GM23338 (cell line): ENCODE data around the gene AFAP1. TPM values are rescaled to one million over a fixed set of nuclear protein-coding genes. Genes with fewer than 3 reads are reported as not detected.

Source experiments
- ATAC-seq: fragments of 200-7000 bp; cut with Tn5 transposase; 3 replicates; pipeline ENCODE4 v1.9.1; 2020
- DNase-seq: peaks from one replicate; pipeline ENCODE4 v3.0.0-alpha.2; 2015; ENCODE audit warnings: low spot score
- H2AFZ ChIP-seq: fragments of 200-600 bp; sonication (generic); 2 replicates; pipeline ENCODE4 v1.8.0; 2016; ENCODE audit warnings: antibody characterized with exemption, mild to moderate bottlenecking, moderate library complexity
- H3F3A ChIP-seq: fragments of 200-600 bp; sonication (generic); replicated peaks from 2 replicates; pipeline ENCODE4 v1.8.0; 2017; ENCODE audit warnings: antibody characterized with exemption, mixed run types, low read depth
- H3K27ac ChIP-seq: fragments of 200-600 bp; sonication (generic); 2 replicates; pipeline ENCODE4 v1.6.1; 2016; ENCODE audit warnings: low read depth
- H3K27me3 ChIP-seq: fragments of 200-600 bp; sonication (generic); 2 replicates; pipeline ENCODE4 v1.8.0; 2016; ENCODE audit warnings: mild to moderate bottlenecking, mixed run types, moderate library complexity; ENCODE audit not compliant: insufficient read depth
- H3K36me3 ChIP-seq: fragments of 200-600 bp; sonication (generic); 2 replicates; pipeline ENCODE4 v1.8.0; 2016; ENCODE audit warnings: mild to moderate bottlenecking; ENCODE audit not compliant: insufficient read depth
- H3K4me1 ChIP-seq: fragments of 200-600 bp; sonication (generic); 2 replicates; pipeline ENCODE4 v1.8.0; 2016; ENCODE audit warnings: mild to moderate bottlenecking, moderate library complexity; ENCODE audit not compliant: insufficient read depth
- H3K4me2 ChIP-seq: fragments of 200-600 bp; sonication (generic); 2 replicates; pipeline ENCODE4 v1.7.1; 2017; ENCODE audit warnings: mixed run types
- H3K4me3 ChIP-seq: fragments of 200-600 bp; sonication (generic); 2 replicates; pipeline ENCODE4 v1.6.1; 2016; ENCODE audit warnings: mixed run types
- H3K79me2 ChIP-seq: fragments of 200-600 bp; sonication (generic); replicated peaks from 2 replicates; pipeline ENCODE4 v1.8.0; 2017; ENCODE audit warnings: mild to moderate bottlenecking; ENCODE audit not compliant: insufficient read depth
- H3K9me2 ChIP-seq: fragments of 200-600 bp; sonication (generic); 2 replicates; pipeline ENCODE4 v1.8.0; 2017; ENCODE audit not compliant: insufficient read depth
- H4K20me1 ChIP-seq: fragments of 200-600 bp; sonication (generic); replicated peaks from 2 replicates; pipeline ENCODE4 v1.8.0; 2017; ENCODE audit warnings: mild to moderate bottlenecking; ENCODE audit not compliant: insufficient read depth
- H3K27ac Mint-ChIP-seq: 2 replicates; pipeline ENCODE4 v1.8.0; 2020; ENCODE audit warnings: inconsistent platforms, mild to moderate bottlenecking, moderate library complexity, mixed read lengths
- H3K27me3 Mint-ChIP-seq: 3 replicates; pipeline ENCODE4 v1.8.0; 2022; ENCODE audit warnings: low read depth, mild to moderate bottlenecking, moderate library complexity, mixed read lengths, inconsistent platforms; ENCODE audit not compliant: insufficient read depth, poor library complexity
- H3K36me3 Mint-ChIP-seq: 3 replicates; pipeline ENCODE4 v1.8.0; 2021; ENCODE audit warnings: low read depth, mild to moderate bottlenecking, inconsistent platforms, moderate library complexity, mixed read lengths
- H3K4me1 Mint-ChIP-seq: 3 replicates; pipeline ENCODE4 v1.8.0; 2020; ENCODE audit warnings: mild to moderate bottlenecking, inconsistent platforms, mixed read lengths
- H3K4me3 Mint-ChIP-seq: 3 replicates; pipeline ENCODE4 v1.8.0; 2021; ENCODE audit warnings: moderate library complexity, mild to moderate bottlenecking, inconsistent platforms, mixed read lengths
- H3K9me3 Mint-ChIP-seq: 3 replicates; pipeline ENCODE4 v1.8.0; 2020; ENCODE audit warnings: moderate library complexity, mild to moderate bottlenecking, inconsistent platforms, mixed read lengths
- CREB1 ChIP-seq: fragments of 250-450 bp; sonication (Bioruptor Pico); IDR thresholded peaks from 2 replicates; pipeline ENCODE4 v1.5.0; 2020; ENCODE audit warnings: low read depth, mild to moderate bottlenecking, moderate library complexity
- EZH2 ChIP-seq: fragments of 200-600 bp; sonication (generic); IDR thresholded peaks from one replicate; pipeline ENCODE4 v1.8.0; 2017; ENCODE audit warnings: antibody characterized with exemption, mild to moderate bottlenecking, low read depth; ENCODE audit not compliant: unreplicated experiment
- EZH2phosphoT487 ChIP-seq: fragments of 200-600 bp; sonication (generic); IDR thresholded peaks from one replicate; pipeline ENCODE4 v1.8.1; 2018; ENCODE audit warnings: antibody characterized with exemption; ENCODE audit not compliant: unreplicated experiment
- STAT1 ChIP-seq: IDR thresholded peaks from one replicate; pipeline ENCODE4 v1.6.1; 2016; ENCODE audit warnings: antibody characterized with exemption; ENCODE audit not compliant: unreplicated experiment
- polyA plus RNA-seq: library from polyadenylated mRNA; unstranded; fragments of >200 nt; fragmentation: Nextera tagmentation; extraction: Ambion mirVana; gene quantifications from 2 replicates; pipeline ENCODE4 v1.2.1, GENCODE V29; 2016
- total RNA-seq: library from RNA; depleted of rRNA; stranded (reverse); fragments of >200 nt; shearing (Covaris generic); gene quantifications from 2 replicates; pipeline ENCODE4 v1.2.3, GENCODE V29; 2014
- TF ChIP-seq, protein P1 (sequence below): fragments of 250-450 bp; sonication (Bioruptor Pico); IDR thresholded peaks from 2 replicates; pipeline ENCODE4 v1.5.0; 2020; ENCODE audit warnings: mild to moderate bottlenecking, moderate library complexity
- TF ChIP-seq, protein P2 (sequence below), 2 experiments: fragments of 200-600 bp in 1 of 2; sonication (generic) in 1 of 2; conservative IDR thresholded peaks; 2 replicates each; pipeline versions ENCODE4 v1.5.1 to v1.6.1; 2016 to 2017; ENCODE audit warnings: antibody characterized with exemption in 2 of 2, low read depth in 2 of 2, mild to moderate bottlenecking in 2 of 2, moderate library complexity in 1 of 2

The AFAP1 gene
- total and polyA plus RNA-seq, 2 experiments from 2014 or later: 6.5 to 21.5 TPM

DNA sequence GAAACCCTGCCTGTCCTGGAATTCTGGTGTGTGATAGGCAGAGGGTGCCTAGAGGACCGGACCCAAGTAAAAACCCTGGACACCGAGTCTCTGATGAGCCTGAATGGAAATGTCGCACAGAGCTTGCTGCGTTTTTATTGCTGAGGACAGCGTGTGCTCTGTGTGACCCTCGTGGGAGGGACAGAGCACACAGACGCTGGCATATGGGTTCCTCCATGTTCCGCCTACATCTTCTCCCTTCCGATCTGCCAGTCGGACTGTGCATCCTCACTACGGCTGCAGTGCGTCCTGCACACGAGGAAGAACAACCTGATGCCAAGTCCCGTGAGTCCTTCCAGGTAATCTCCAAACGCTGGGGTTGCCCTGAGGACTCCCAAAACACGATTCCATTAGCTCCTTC is 68.3 kb downstream of the AFAP1 start:
- Histone ChIP-seq H2AFZ (no peak overlapping the region), H3K4me1 (peaks cover 16% of the 10 kb centered on the region; the same call in 1 of the 2 replicates), H3K27ac (no peak overlapping the region), H3K4me2 (no peak overlapping the region), H3K36me3 (no peaks in the 10 kb centered on the region), H3K4me3 (no peak overlapping the region), H3F3A (no peaks in the 10 kb centered on the region), H3K27me3 (no peaks in the 10 kb centered on the region), H4K20me1 (no peaks in the 10 kb centered on the region; the same call in 1 of the 2 replicates), H3K79me2 (peaks cover 29% of the 10 kb centered on the region), H3K9me2 (no peaks in the 10 kb centered on the region)
- DNase-seq (no peak), ATAC-seq (no peak)
- TF ChIP-seq EZH2 (no peak), CREB1 (CRISPR knock-in tag) (no peak), EZH2phosphoT487 (no peak), STAT1 (no peak)
- TF ChIP-seq, protein P1, sequence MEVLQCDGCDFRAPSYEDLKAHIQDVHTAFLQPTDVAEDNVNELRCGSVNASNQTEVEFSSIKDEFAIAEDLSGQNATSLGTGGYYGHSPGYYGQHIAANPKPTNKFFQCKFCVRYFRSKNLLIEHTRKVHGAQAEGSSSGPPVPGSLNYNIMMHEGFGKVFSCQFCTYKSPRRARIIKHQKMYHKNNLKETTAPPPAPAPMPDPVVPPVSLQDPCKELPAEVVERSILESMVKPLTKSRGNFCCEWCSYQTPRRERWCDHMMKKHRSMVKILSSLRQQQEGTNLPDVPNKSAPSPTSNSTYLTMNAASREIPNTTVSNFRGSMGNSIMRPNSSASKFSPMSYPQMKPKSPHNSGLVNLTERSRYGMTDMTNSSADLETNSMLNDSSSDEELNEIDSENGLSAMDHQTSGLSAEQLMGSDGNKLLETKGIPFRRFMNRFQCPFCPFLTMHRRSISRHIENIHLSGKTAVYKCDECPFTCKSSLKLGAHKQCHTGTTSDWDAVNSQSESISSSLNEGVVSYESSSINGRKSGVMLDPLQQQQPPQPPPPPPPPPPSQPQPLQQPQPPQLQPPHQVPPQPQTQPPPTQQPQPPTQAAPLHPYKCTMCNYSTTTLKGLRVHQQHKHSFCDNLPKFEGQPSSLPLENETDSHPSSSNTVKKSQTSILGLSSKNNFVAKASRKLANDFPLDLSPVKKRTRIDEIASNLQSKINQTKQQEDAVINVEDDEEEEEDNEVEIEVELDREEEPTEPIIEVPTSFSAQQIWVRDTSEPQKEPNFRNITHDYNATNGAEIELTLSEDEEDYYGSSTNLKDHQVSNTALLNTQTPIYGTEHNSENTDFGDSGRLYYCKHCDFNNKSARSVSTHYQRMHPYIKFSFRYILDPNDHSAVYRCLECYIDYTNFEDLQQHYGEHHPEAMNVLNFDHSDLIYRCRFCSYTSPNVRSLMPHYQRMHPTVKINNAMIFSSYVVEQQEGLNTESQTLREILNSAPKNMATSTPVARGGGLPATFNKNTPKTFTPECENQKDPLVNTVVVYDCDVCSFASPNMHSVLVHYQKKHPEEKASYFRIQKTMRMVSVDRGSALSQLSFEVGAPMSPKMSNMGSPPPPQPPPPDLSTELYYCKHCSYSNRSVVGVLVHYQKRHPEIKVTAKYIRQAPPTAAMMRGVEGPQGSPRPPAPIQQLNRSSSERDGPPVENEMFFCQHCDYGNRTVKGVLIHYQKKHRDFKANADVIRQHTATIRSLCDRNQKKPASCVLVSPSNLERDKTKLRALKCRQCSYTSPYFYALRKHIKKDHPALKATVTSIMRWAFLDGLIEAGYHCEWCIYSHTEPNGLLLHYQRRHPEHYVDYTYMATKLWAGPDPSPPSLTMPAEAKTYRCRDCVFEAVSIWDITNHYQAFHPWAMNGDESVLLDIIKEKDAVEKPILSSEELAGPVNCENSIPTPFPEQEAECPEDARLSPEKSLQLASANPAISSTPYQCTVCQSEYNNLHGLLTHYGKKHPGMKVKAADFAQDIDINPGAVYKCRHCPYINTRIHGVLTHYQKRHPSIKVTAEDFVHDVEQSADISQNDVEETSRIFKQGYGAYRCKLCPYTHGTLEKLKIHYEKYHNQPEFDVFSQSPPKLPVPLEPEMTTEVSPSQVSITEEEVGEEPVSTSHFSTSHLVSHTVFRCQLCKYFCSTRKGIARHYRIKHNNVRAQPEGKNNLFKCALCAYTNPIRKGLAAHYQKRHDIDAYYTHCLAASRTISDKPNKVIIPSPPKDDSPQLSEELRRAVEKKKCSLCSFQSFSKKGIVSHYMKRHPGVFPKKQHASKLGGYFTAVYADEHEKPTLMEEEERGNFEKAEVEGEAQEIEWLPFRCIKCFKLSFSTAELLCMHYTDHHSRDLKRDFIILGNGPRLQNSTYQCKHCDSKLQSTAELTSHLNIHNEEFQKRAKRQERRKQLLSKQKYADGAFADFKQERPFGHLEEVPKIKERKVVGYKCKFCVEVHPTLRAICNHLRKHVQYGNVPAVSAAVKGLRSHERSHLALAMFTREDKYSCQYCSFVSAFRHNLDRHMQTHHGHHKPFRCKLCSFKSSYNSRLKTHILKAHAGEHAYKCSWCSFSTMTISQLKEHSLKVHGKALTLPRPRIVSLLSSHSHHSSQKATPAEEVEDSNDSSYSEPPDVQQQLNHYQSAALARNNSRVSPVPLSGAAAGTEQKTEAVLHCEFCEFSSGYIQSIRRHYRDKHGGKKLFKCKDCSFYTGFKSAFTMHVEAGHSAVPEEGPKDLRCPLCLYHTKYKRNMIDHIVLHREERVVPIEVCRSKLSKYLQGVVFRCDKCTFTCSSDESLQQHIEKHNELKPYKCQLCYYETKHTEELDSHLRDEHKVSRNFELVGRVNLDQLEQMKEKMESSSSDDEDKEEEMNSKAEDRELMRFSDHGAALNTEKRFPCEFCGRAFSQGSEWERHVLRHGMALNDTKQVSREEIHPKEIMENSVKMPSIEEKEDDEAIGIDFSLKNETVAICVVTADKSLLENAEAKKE: no peak
- TF ChIP-seq, protein P2, sequence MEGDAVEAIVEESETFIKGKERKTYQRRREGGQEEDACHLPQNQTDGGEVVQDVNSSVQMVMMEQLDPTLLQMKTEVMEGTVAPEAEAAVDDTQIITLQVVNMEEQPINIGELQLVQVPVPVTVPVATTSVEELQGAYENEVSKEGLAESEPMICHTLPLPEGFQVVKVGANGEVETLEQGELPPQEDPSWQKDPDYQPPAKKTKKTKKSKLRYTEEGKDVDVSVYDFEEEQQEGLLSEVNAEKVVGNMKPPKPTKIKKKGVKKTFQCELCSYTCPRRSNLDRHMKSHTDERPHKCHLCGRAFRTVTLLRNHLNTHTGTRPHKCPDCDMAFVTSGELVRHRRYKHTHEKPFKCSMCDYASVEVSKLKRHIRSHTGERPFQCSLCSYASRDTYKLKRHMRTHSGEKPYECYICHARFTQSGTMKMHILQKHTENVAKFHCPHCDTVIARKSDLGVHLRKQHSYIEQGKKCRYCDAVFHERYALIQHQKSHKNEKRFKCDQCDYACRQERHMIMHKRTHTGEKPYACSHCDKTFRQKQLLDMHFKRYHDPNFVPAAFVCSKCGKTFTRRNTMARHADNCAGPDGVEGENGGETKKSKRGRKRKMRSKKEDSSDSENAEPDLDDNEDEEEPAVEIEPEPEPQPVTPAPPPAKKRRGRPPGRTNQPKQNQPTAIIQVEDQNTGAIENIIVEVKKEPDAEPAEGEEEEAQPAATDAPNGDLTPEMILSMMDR (conservative IDR thresholded peaks at IDR 0.05; ENCODE audit: low read depth in 2 of 2): no peak
- H3K4me3 Mint-ChIP-seq: no peak overlapping the region
- H3K27ac Mint-ChIP-seq: no peak overlapping the region
- H3K9me3 Mint-ChIP-seq: peaks cover 21% of the 10 kb centered on the region
- peaks cover 15% of the 10 kb centered on the region for H3K4me1 Mint-ChIP-seq
- H3K36me3 Mint-ChIP-seq: peaks cover 44% of the 10 kb centered on the region
- peaks cover 6% of the 10 kb centered on the region for H3K27me3 Mint-ChIP-seq
